ENCODE measurements around the gene ZNF550. TPM values are rescaled to one million over a fixed set of nuclear protein-coding genes. Genes with fewer than 3 reads are reported as not detected.
"Not testable (repeated sequence)": the region's sequence is repeated elsewhere in the genome, so short reads cannot be mapped to it uniquely, and the experiment has no call there.

Gene ZNF550
- polyA plus RNA-seq, 3 donors, result 0.25 to 2.7 (median 0.65) TPM

DNA sequence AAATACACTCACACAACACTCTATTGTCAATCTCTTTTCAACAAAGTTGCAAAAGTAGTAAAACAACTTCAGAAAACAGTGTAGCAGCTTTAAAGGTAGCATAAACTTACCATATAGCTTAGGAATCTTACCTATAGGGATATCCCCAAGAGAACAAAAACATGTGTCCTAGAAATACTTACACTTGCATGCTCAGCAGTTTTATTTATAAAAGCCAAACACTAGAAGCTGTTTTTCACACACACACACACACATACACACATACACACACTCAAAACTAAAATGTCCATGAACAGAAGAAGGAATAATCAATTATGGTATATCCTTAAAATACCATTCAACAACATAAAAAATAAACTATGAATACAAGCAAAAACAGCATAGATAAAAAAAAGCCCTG is 48.2 kb downstream of the ZNF550 start:
- Mint-ChIP-seq H3K9me3 (peaks cover 39 to 91% (median 83%) of the 10 kb centered on the region in 7 donors), H3K4me3 (no peak overlapping the region), H3K4me1 (no peaks in the 10 kb centered on the region), H3K36me3 (peaks cover 25 to 32% of the 10 kb centered on the region in 2 donors), H3K27me3 (ENCODE audit: low read depth in 3 of 3) (no peaks in the 10 kb centered on the region), H3K27ac (no peak overlapping the region)
- Histone ChIP-seq H3K4me1 (ENCODE audit: control insufficient read depth in 1 of 2, insufficient read depth in 2 of 2, low read length in 2 of 2) (no peaks in the 10 kb centered on the region), H3K27me3 (ENCODE audit: control insufficient read depth in 2 of 2, insufficient read depth in 2 of 2, low read length in 2 of 2) (no peaks in the 10 kb centered on the region), H2AFZ (ENCODE audit: insufficient read depth, low read depth, low read length, poor library complexity, severe bottlenecking) (no peak overlapping the region), H3K36me3 (replicated peaks in 1 of 2; ENCODE audit: control insufficient read depth in 1 of 2, insufficient read depth in 2 of 2, low read length in 2 of 2) (peaks cover 10 to 45% of the 10 kb centered on the region in 2 donors), H3K9me3 (replicated peaks in 1 of 2; ENCODE audit: control insufficient read depth in 1 of 2, insufficient read depth in 1 of 2, low read length in 2 of 2) (peaks cover 52 to 96% of the 10 kb centered on the region in 2 donors), H4K20me1 (ENCODE audit: insufficient read depth, low read length) (no peaks in the 10 kb centered on the region), H3K4me3 (replicated peaks in 1 of 3; ENCODE audit: low read depth in 2 of 3, low read length in 3 of 3) (no peak overlapping the region), H3K79me2 (ENCODE audit: insufficient read depth, low read length) (no peaks in the 10 kb centered on the region), H3K4me2 (replicated peaks; ENCODE audit: extremely low read depth, low read length, poor library complexity, severe bottlenecking) (no peak overlapping the region), H3K9ac (ENCODE audit: insufficient read depth, low read length, poor library complexity, severe bottlenecking) (no peak overlapping the region), H3K27ac (ENCODE audit: low read depth in 1 of 2, low read length in 2 of 2) (no peak overlapping the region)
- intact Hi-C loops (cut with micrococcal nuclease), result no loop called here
- TF ChIP-seq, protein P1, sequence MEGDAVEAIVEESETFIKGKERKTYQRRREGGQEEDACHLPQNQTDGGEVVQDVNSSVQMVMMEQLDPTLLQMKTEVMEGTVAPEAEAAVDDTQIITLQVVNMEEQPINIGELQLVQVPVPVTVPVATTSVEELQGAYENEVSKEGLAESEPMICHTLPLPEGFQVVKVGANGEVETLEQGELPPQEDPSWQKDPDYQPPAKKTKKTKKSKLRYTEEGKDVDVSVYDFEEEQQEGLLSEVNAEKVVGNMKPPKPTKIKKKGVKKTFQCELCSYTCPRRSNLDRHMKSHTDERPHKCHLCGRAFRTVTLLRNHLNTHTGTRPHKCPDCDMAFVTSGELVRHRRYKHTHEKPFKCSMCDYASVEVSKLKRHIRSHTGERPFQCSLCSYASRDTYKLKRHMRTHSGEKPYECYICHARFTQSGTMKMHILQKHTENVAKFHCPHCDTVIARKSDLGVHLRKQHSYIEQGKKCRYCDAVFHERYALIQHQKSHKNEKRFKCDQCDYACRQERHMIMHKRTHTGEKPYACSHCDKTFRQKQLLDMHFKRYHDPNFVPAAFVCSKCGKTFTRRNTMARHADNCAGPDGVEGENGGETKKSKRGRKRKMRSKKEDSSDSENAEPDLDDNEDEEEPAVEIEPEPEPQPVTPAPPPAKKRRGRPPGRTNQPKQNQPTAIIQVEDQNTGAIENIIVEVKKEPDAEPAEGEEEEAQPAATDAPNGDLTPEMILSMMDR (IDR thresholded peaks at IDR 0.05), result no peak
- DNase-seq, result no peak

DNA sequence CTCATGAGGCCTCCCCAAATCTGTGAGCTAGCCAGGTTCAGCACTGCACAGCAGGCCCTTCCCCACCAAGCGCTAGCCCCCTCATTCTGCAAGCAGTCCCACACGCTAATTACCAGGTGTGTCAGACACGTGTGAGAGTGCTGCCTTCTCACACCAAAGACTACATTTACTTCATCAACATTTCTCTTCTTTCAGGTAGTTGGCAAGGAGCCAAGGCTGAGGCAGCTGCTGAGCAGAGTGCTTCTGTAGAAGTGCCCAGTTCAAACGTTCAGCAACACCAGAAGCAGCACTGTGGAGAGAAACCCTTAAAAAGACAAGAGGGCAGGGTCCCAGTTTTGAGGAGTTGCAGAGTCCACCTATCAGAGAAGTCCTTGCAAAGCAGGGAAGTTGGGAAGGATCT is 53.5 kb downstream of the ZNF550 start:
- H3K4me1 Mint-ChIP-seq, result no peaks in the 10 kb centered on the region
- H3K9ac ChIP-seq (ENCODE audit: insufficient read depth, low read length, poor library complexity, severe bottlenecking), result no peak overlapping the region
- peaks cover 74 to 93% of the 10 kb centered on the region in 2 donors for H3K9me3 ChIP-seq (replicated peaks in 1 of 2; ENCODE audit: control insufficient read depth in 1 of 2, insufficient read depth in 1 of 2, low read length in 2 of 2)
- no peak overlapping the region for H2AFZ ChIP-seq (ENCODE audit: insufficient read depth, low read depth, low read length, poor library complexity, severe bottlenecking)
- H3K36me3 Mint-ChIP-seq, result peaks cover 62 to 71% of the 10 kb centered on the region in 2 donors
- H3K9me3 Mint-ChIP-seq, result peaks cover 62 to 94% (median 87%) of the 10 kb centered on the region in 7 donors
- no peaks in the 10 kb centered on the region for H3K79me2 ChIP-seq (ENCODE audit: insufficient read depth, low read length)
- no peak overlapping the region for H3K4me3 Mint-ChIP-seq
- no peaks in the 10 kb centered on the region for H4K20me1 ChIP-seq (ENCODE audit: insufficient read depth, low read length)
- no peak overlapping the region for H3K27ac Mint-ChIP-seq
- TF ChIP-seq, protein P1 (IDR thresholded peaks at IDR 0.05), result no peak
- peaks cover 33 to 55% of the 10 kb centered on the region in 2 donors for H3K36me3 ChIP-seq (replicated peaks in 1 of 2; ENCODE audit: control insufficient read depth in 1 of 2, insufficient read depth in 2 of 2, low read length in 2 of 2)
- no peaks in the 10 kb centered on the region for H3K4me1 ChIP-seq (ENCODE audit: control insufficient read depth in 1 of 2, insufficient read depth in 2 of 2, low read length in 2 of 2)
- H3K27ac ChIP-seq (ENCODE audit: low read depth in 1 of 2, low read length in 2 of 2), result no peak overlapping the region
- whole genome bisulfite sequencing (ENCODE audit: insufficient coverage), result 63% methylated on average over 3 of the region's 4 CpGs
- H3K4me2 ChIP-seq (replicated peaks; ENCODE audit: extremely low read depth, low read length, poor library complexity, severe bottlenecking), result no peak overlapping the region
- H3K4me3 ChIP-seq (replicated peaks in 1 of 3; ENCODE audit: low read depth in 2 of 3, low read length in 3 of 3), result no peak overlapping the region
- intact Hi-C loops (cut with micrococcal nuclease), result no loop called here
- no peak for DNase-seq
- H3K27me3 ChIP-seq (ENCODE audit: control insufficient read depth in 2 of 2, insufficient read depth in 2 of 2, low read length in 2 of 2), result no peaks in the 10 kb centered on the region
- no peaks in the 10 kb centered on the region for H3K27me3 Mint-ChIP-seq (ENCODE audit: low read depth in 3 of 3)

DNA sequence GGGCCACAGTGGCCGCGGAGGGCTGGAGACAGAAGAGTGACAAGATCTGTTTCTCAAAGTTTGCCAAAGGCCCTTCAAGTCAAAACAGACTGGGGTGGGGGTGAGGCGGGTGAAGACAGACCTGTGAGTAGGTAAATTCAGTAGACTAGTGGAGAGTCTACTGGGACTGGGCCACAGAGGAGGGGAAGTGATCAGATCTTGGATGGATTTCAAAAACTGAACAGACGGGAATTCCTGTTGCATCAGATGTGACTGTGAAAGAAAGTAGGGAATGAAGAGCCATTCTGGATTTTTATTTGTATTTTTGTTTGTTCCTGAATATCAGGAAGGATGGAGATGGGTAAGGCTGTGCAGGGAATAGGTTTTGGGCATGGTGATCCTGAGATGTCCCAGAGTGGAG is 59.3 kb downstream of the ZNF550 start:
- H3K4me1 Mint-ChIP-seq, result peaks cover 10% of the 10 kb centered on the region
- peaks cover 55 to 88% (median 70%) of the 10 kb centered on the region in 7 donors for H3K9me3 Mint-ChIP-seq
- H3K27me3 ChIP-seq (ENCODE audit: control insufficient read depth in 2 of 2, insufficient read depth in 2 of 2, low read length in 2 of 2); DNase-seq; H3K9ac ChIP-seq (ENCODE audit: insufficient read depth, low read length, poor library complexity, severe bottlenecking); H3K79me2 ChIP-seq (ENCODE audit: insufficient read depth, low read length); H3K4me1 ChIP-seq (ENCODE audit: control insufficient read depth in 1 of 2, insufficient read depth in 2 of 2, low read length in 2 of 2); H3K27me3 Mint-ChIP-seq (ENCODE audit: low read depth in 3 of 3); H3K27ac ChIP-seq (ENCODE audit: low read depth in 1 of 2, low read length in 2 of 2); H4K20me1 ChIP-seq (ENCODE audit: insufficient read depth, low read length): not testable (repeated sequence)
- Histone ChIP-seq H3K36me3 (replicated peaks in 1 of 2; ENCODE audit: control insufficient read depth in 1 of 2, insufficient read depth in 2 of 2, low read length in 2 of 2) (peaks cover 13 to 33% of the 10 kb centered on the region in 2 donors), H2AFZ (ENCODE audit: insufficient read depth, low read depth, low read length, poor library complexity, severe bottlenecking) (peak overlapping the region; percentile 81), H3K4me2 (replicated peaks; ENCODE audit: extremely low read depth, low read length, poor library complexity, severe bottlenecking) (peak overlapping the region; percentile 60), H3K9me3 (replicated peaks in 1 of 2; ENCODE audit: control insufficient read depth in 1 of 2, insufficient read depth in 1 of 2, low read length in 2 of 2) (peaks cover 64 to 79% of the 10 kb centered on the region in 2 donors), H3K4me3 (replicated peaks in 1 of 3; ENCODE audit: low read depth in 2 of 3, low read length in 3 of 3) (peak overlapping the region in 2 of 3 experiments; percentile 59 to 77)
- no CpG with 5 or more reads among the region's 4 CpGs for WGBS (ENCODE audit: insufficient coverage)
- peak overlapping the region; percentile 73 to 79 for H3K4me3 Mint-ChIP-seq
- H3K36me3 Mint-ChIP-seq, result peaks cover 38 to 40% of the 10 kb centered on the region in 2 donors
- H3K27ac Mint-ChIP-seq, result peak overlapping the region in 1 of 7 donors; percentile 4
- intact Hi-C loops (cut with micrococcal nuclease), result loop anchor here in 1 of 2 donors (5.0 kb wide), 1 partner anchor 77 kb away; the partner anchor contains the start of gene ZNF416

Measured in CD14-positive monocyte (primary cell).